Upper lobe of right lung (tissue), 1 donor: ENCODE results near the gene TTYH3. TPM values are rescaled to one million over a fixed set of nuclear protein-coding genes. Genes with fewer than 3 reads are reported as not detected.

ENCODE experiments used
- ATAC-seq: fragments of 200-7000 bp; cut with Tn5 transposase; one replicate; pipeline ENCODE4 v1.9.1; 2020; ENCODE audit warnings: mild to moderate bottlenecking, moderate library complexity
- DNase-seq: peaks from one replicate; pipeline ENCODE4 v3.0.0-alpha.2; 2020
- H3K27ac ChIP-seq: fragments of 200-600 bp; one replicate; pipeline ENCODE4 v1.8.0; 2022
- H3K27me3 ChIP-seq: fragments of 200-600 bp; one replicate; pipeline ENCODE4 v1.8.0; 2022; ENCODE audit warnings: mild to moderate bottlenecking
- H3K36me3 ChIP-seq: fragments of 200-600 bp; one replicate; pipeline ENCODE4 v1.8.0; 2022
- H3K4me1 ChIP-seq: fragments of 200-600 bp; one replicate; pipeline ENCODE4 v1.8.0; 2022
- H3K4me3 ChIP-seq: fragments of 200-600 bp; one replicate; pipeline ENCODE4 v1.8.0; 2022; ENCODE audit warnings: mild to moderate bottlenecking
- H3K9me3 ChIP-seq: fragments of 200-600 bp; one replicate; pipeline ENCODE4 v1.8.0; 2022
- CTCF ChIP-seq: fragments of 200-600 bp; IDR thresholded peaks from one replicate; pipeline ENCODE4 v1.8.0; 2022; ENCODE audit warnings: antibody characterized with exemption
- intact Hi-C: fragments of 100-400 bp; cut with DNase I; formaldehyde crosslinking; loops from one replicate; pipeline ENCODE4 v1.11.0; 2022
- total RNA-seq: library from RNA; stranded (reverse); fragmentation: NEBNext Ultra II Directional; extraction: Animal tissue kit (Norgen Biotek cat#: 25700); gene quantifications from one replicate; pipeline ENCODE4 v1.2.1, GENCODE V29; 2021
- donor health status: DM: no; HTN: yes; CAD: no; lungs with severe emphysema.

Gene TTYH3
- total RNA-seq, 1 donor from 2014 or later, result 48.8 TPM

- peaks cover 9% of the 10 kb centered on the region for H3K36me3 ChIP-seq
- ATAC-seq (no peak), DNase-seq (no peak)
- no peaks in the 10 kb centered on the region for H3K9me3 ChIP-seq
- no peak overlapping the region for H3K27ac ChIP-seq
- H3K27me3 ChIP-seq, result no peaks in the 10 kb centered on the region
- no peak for TF ChIP-seq CTCF
- H3K4me1 ChIP-seq, result no peaks in the 10 kb centered on the region
- no peak overlapping the region for H3K4me3 ChIP-seq
- intact Hi-C loops, result no loop called here
Measured at GRCh38 chr7:2657208-2657607, 25.4 kb downstream of the TTYH3 start.

DNA sequence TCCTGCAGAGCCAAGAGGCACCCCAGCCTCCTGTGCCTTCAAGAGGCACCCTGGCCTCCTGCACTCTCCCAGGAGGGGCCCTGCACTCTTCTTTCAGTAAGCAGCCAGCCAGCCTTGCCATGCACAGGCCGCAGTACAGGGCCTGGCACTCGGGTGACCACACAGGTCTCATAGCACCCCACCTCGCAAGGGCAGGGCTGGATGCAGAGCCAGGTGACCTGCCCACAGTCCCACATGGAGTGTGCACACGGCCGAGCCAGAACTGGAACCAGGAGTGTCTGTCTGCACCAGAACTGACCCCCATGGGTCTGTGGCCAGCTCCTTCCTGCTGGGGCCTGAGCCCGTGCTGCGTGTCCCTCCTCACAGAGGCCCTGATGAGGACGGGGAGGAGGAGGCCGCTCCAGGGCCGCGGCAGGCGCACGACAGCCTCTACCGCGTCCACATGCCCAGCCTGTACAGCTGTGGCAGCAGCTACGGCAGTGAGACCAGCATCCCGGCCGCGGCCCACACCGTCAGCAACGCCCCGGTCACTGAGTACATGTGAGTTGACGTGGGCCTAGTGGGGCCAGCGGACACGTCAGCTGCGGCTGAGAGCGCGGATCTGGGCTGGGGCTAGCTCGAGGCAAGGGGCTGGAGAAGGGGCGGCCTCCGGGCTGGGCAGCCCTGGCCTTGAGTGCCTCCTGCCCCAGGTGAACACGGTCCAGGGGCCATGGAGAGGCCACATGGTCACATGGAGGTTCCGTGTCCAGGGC lies 26.3 kb downstream of the TTYH3 start:
- TF ChIP-seq CTCF, result no peak
- ATAC-seq, result no peak
- no peaks in the 10 kb centered on the region for H3K27me3 ChIP-seq
- no peak overlapping the region for H3K27ac ChIP-seq
- H3K4me3 ChIP-seq, result no peak overlapping the region
- H3K9me3 ChIP-seq, result no peaks in the 10 kb centered on the region
- DNase-seq, result no peak
- H3K4me1 ChIP-seq, result peaks cover 5% of the 10 kb centered on the region
- H3K36me3 ChIP-seq, result peaks cover 9% of the 10 kb centered on the region
- intact Hi-C loops, result no loop called here

DNA sequence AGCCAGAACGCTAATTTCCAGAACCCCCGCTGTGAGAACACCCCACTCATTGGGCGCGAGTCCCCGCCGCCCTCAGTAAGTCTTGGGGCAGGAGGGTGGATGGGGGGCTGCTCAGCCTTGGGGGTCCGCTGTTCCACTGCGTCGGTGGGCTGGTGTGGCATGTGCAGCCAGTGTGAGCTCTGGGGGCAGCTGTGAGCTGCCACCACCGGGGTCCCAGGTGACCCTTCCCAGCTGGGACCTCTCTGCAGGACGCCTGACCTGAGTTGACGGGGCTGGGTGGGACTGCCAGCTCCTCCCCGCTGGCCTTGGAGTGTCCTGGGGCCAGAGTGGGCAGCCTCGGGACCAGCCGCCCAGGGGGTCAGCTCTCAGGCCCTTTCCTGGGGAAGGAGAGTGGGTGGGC lies 27.2 kb downstream of the TTYH3 start:
- no peak overlapping the region for H3K4me3 ChIP-seq
- no peaks in the 10 kb centered on the region for H3K9me3 ChIP-seq
- intact Hi-C loops, result no loop called here
- H3K4me1 ChIP-seq, result peaks cover 8% of the 10 kb centered on the region
- TF ChIP-seq CTCF, result no peak
- no peaks in the 10 kb centered on the region for H3K27me3 ChIP-seq
- H3K27ac ChIP-seq, result no peak overlapping the region
- no peak for ATAC-seq
- peaks cover 9% of the 10 kb centered on the region for H3K36me3 ChIP-seq
- no peak for DNase-seq

GRCh38 chr7:2659556-2660358 lies 28.0 kb downstream of the TTYH3 start:
- no peak overlapping the region for H3K27ac ChIP-seq
- H3K4me1 ChIP-seq, result peaks cover 8% of the 10 kb centered on the region
- intact Hi-C loops, result no loop called here
- H3K9me3 ChIP-seq, result no peaks in the 10 kb centered on the region
- no peak for DNase-seq
- H3K36me3 ChIP-seq, result peaks cover 9% of the 10 kb centered on the region
- no peak overlapping the region for H3K4me3 ChIP-seq
- ATAC-seq, result no peak
- no peak for TF ChIP-seq CTCF
- H3K27me3 ChIP-seq, result no peaks in the 10 kb centered on the region

DNA sequence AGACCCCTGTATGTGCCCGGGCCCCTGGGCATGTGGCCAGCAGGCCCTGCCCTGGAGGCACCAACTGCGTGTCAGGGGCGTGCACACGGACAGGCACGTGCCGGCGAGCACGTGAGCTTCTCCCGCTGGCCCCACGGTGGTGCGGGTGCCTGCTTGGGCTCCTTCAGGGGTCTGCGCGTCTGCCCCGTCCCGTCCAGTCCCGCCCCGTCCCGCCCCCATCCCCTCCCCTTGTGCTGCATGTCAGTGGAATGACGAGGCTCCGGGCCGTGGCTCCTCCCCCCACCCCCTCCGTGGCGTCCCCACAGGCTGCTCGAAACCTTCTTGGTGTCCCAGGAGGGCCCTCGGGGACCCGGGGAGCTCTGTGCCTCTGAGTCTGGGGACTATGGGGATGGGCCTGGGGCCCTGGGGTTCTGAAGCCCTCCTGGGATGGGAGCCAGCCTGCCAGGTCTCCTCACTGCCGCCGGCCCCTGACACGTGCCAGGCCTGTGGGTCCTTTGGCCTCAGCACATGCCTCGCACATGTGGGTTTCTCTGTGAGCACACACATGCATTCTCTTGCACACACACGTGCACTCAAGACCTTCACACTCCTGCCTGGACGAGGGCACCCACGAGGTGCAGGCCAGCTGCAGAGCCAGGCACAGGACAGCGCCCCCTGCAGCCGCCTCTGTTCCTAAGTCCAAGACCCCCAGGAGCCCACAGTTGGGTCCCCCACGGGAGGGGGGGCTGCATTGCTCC lies 28.7 kb downstream of the TTYH3 start:
- peaks cover 9% of the 10 kb centered on the region for H3K36me3 ChIP-seq
- H3K27ac ChIP-seq, result no peak overlapping the region
- H3K4me3 ChIP-seq, result no peak overlapping the region
- no peaks in the 10 kb centered on the region for H3K27me3 ChIP-seq
- H3K9me3 ChIP-seq, result no peaks in the 10 kb centered on the region
- peak; percentile 25 for TF ChIP-seq CTCF
- intact Hi-C loops, result no loop called here
- DNase-seq, result no peak
- H3K4me1 ChIP-seq, result peaks cover 8% of the 10 kb centered on the region
- no peak for ATAC-seq
